HL-60 (cell line): Measurements from ENCODE around the gene HNRNPL.

ENCODE experiments used
- GABPA ChIP-seq: IDR thresholded peaks from 2 replicates; pipeline ENCODE4 v1.6.1; 2012; ENCODE audit warnings: low read depth
- TF ChIP-seq, protein P1 (sequence below): IDR thresholded peaks from 2 replicates; pipeline ENCODE4 v1.6.1; 2012; ENCODE audit warnings: low read depth; ENCODE audit not compliant: insufficient replicate concordance

GRCh38 chr19:38788478-38789243, 61.1 kb downstream of the HNRNPL start, which contains the start of gene LGALS7B:
- TF ChIP-seq, protein P1, sequence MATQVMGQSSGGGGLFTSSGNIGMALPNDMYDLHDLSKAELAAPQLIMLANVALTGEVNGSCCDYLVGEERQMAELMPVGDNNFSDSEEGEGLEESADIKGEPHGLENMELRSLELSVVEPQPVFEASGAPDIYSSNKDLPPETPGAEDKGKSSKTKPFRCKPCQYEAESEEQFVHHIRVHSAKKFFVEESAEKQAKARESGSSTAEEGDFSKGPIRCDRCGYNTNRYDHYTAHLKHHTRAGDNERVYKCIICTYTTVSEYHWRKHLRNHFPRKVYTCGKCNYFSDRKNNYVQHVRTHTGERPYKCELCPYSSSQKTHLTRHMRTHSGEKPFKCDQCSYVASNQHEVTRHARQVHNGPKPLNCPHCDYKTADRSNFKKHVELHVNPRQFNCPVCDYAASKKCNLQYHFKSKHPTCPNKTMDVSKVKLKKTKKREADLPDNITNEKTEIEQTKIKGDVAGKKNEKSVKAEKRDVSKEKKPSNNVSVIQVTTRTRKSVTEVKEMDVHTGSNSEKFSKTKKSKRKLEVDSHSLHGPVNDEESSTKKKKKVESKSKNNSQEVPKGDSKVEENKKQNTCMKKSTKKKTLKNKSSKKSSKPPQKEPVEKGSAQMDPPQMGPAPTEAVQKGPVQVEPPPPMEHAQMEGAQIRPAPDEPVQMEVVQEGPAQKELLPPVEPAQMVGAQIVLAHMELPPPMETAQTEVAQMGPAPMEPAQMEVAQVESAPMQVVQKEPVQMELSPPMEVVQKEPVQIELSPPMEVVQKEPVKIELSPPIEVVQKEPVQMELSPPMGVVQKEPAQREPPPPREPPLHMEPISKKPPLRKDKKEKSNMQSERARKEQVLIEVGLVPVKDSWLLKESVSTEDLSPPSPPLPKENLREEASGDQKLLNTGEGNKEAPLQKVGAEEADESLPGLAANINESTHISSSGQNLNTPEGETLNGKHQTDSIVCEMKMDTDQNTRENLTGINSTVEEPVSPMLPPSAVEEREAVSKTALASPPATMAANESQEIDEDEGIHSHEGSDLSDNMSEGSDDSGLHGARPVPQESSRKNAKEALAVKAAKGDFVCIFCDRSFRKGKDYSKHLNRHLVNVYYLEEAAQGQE, result no peak
- no peak for TF ChIP-seq GABPA
